Endothelial cell of umbilical vein (primary cell): ENCODE measurements around the gene GPR37L1. TPM values are rescaled to one million over a fixed set of nuclear protein-coding genes. Genes with fewer than 3 reads are reported as not detected.
A peak's percentile ranks its signal among the peaks of the same experiment; 100 is the strongest.

ENCODE experiments used
- BruUV-seq: library from RNA; stranded (reverse); fragments of 400-500 nt; replicated peaks from 2 replicates; lab custom pipeline; 2021; lab: Mats Ljungman, UMichigan
- CTCF ChIA-PET: fragments of 300-600, 350-600 bp; sonication (Branson Sonifier 250); formaldehyde crosslinking; loops from one replicate; lab custom pipeline; 2021; ENCODE audit warnings: antibody characterized with exemption, inconsistent platforms; lab: Charles Lee
- POLR2A ChIA-PET: fragments of 300-600, 350-600 bp; sonication (Branson Sonifier 250); formaldehyde crosslinking; loops from one replicate; lab custom pipeline; 2021; ENCODE audit warnings: antibody characterized with exemption, inconsistent platforms; lab: Charles Lee
- DNase-seq: peaks from one replicate; pipeline ENCODE4 v3.0.0-alpha.2; 2011; ENCODE audit warnings: low read depth, low spot score
- FAIRE-seq: peaks from 2 replicates; lab custom pipeline; 2011; peaks lifted over from hg19 to GRCh38; lab: Jason Lieb, UNC
- H2AFZ ChIP-seq: 2 replicates; pipeline ENCODE4 v1.6.0; 2012; ENCODE audit warnings: low read depth, low read length, control low read depth, inconsistent platforms
- H3K27ac ChIP-seq: 2 replicates; pipeline ENCODE4 v1.5.1; 2011; ENCODE audit warnings: low read depth, mild to moderate bottlenecking, control low read depth, low read length, moderate library complexity; ENCODE audit not compliant: insufficient read depth
- H3K27me3 ChIP-seq, 2 experiments: 2 replicates each; pipeline versions ENCODE4 v1.6.0 to v1.6.1; 2011; ENCODE audit warnings: low read length in 2 of 2, mixed read lengths in 1 of 2; ENCODE audit not compliant: control insufficient read depth in 2 of 2, insufficient read depth in 2 of 2
- H3K36me3 ChIP-seq, 2 experiments: 2 replicates in 1 of 2; 3 replicates in 1 of 2; pipeline ENCODE4 v1.5.1; 2011; ENCODE audit warnings: low read length in 2 of 2, mild to moderate bottlenecking in 1 of 2, moderate library complexity in 1 of 2; ENCODE audit not compliant: control insufficient read depth in 2 of 2, insufficient read depth in 2 of 2; ENCODE audit errors: extremely low read depth in 1 of 2
- H3K4me1 ChIP-seq: 3 replicates; pipeline ENCODE4 v1.5.1; 2011; ENCODE audit warnings: mild to moderate bottlenecking, low read length; ENCODE audit not compliant: control insufficient read depth, insufficient read depth; ENCODE audit errors: extremely low read depth
- H3K4me2 ChIP-seq: 2 replicates; pipeline ENCODE4 v1.6.1; 2011; ENCODE audit warnings: low read length, control low read depth, mixed read lengths; ENCODE audit not compliant: insufficient read depth
- H3K4me3 ChIP-seq, 3 experiments: fragments of 200-600 bp in 1 of 3; sonication (generic), shearing (Covaris generic) in 1 of 3; replicated peaks in 1 of 3; 2 replicates each; pipeline ENCODE4 v1.5.1; 2011 to 2016; ENCODE audit warnings: control low read depth in 3 of 3, low read length in 3 of 3, mild to moderate bottlenecking in 2 of 3, inconsistent platforms in 1 of 3, low read depth in 1 of 3, moderate library complexity in 1 of 3; ENCODE audit not compliant: insufficient read depth in 1 of 3
- H3K79me2 ChIP-seq: 2 replicates; pipeline ENCODE4 v1.6.0; 2012; ENCODE audit warnings: low read length, inconsistent platforms; ENCODE audit not compliant: control insufficient read depth, insufficient read depth
- H3K9ac ChIP-seq: replicated peaks from 2 replicates; pipeline ENCODE3; 2011; ENCODE audit warnings: low read length, control low read depth; ENCODE audit not compliant: insufficient read depth; ENCODE audit errors: extremely low read depth
- H3K9me1 ChIP-seq: replicated peaks from 3 replicates; pipeline ENCODE4 v1.6.0; 2011; ENCODE audit warnings: mild to moderate bottlenecking, low read length; ENCODE audit not compliant: control insufficient read depth, insufficient read depth; ENCODE audit errors: extremely low read depth
- H3K9me3 ChIP-seq: replicated peaks from 2 replicates; pipeline ENCODE4 v1.5.1; 2012; ENCODE audit warnings: low read length, inconsistent platforms; ENCODE audit not compliant: control insufficient read depth, insufficient read depth
- H4K20me1 ChIP-seq: replicated peaks from 2 replicates; pipeline ENCODE3; 2011; ENCODE audit warnings: mild to moderate bottlenecking, low read length; ENCODE audit not compliant: control insufficient read depth, insufficient read depth; ENCODE audit errors: extremely low read depth
- CTCF ChIP-seq, 2 donors: IDR thresholded peaks; 1 replicate in 1 of 2; 2 replicates in 1 of 2; pipeline ENCODE4 v1.5.1; 2011; ENCODE audit warnings: low read length in 2 of 2, mild to moderate bottlenecking in 2 of 2, moderate library complexity in 2 of 2, control low read depth in 1 of 2, inconsistent platforms in 1 of 2, low read depth in 1 of 2; ENCODE audit not compliant: insufficient read depth in 1 of 2; ENCODE audit errors: extremely low read depth in 1 of 2
- EZH2 ChIP-seq: IDR thresholded peaks from 2 replicates; pipeline ENCODE4 v1.6.1; 2012; ENCODE audit warnings: borderline replicate concordance, low read depth, mild to moderate bottlenecking, moderate library complexity, low read length, inconsistent platforms; ENCODE audit not compliant: severe bottlenecking
- FOS ChIP-seq: IDR thresholded peaks from 2 replicates; pipeline ENCODE4 v1.6.1; 2011; ENCODE audit warnings: mild to moderate bottlenecking, low read length, moderate library complexity, borderline replicate concordance; ENCODE audit not compliant: insufficient read depth
- JUN ChIP-seq: IDR thresholded peaks from 2 replicates; pipeline ENCODE4 v1.6.1; 2011; ENCODE audit warnings: borderline replicate concordance, low read depth; ENCODE audit not compliant: insufficient read length, insufficient read depth
- MAX ChIP-seq: IDR thresholded peaks from 2 replicates; pipeline ENCODE4 v1.6.1; 2011; ENCODE audit not compliant: insufficient read depth, insufficient read length
- MYC ChIP-seq: IDR thresholded peaks from one replicate; pipeline ENCODE4 v1.6.1; 2011; ENCODE audit warnings: mild to moderate bottlenecking, low read depth, low read length
- POLR2A ChIP-seq: IDR thresholded peaks from 2 replicates; pipeline ENCODE4 v1.6.1; 2012; ENCODE audit warnings: low read depth, mild to moderate bottlenecking, control low read depth, low read length
- POLR2AphosphoS5 ChIP-seq: IDR thresholded peaks from 2 replicates; pipeline ENCODE4 v1.6.1; 2012; ENCODE audit warnings: low read depth, mild to moderate bottlenecking, control low read depth, low read length, moderate library complexity; ENCODE audit not compliant: insufficient read depth
- dilution Hi-C: fragments of 300-500 bp; cut with MboI; formaldehyde crosslinking; loops from one replicate; pipeline ENCODE4 v1.15.0; 2019; ENCODE audit warnings: low sequenced_read_pairs; ENCODE audit not compliant: extremely low pct_ligation_motif_present
- intact Hi-C: fragments of 100-400 bp; cut with micrococcal nuclease; formaldehyde crosslinking; loops from one replicate; pipeline ENCODE4 v1.10.0; 2022
- polyA plus RNA-seq, 4 experiments: library from polyadenylated mRNA; depleted of rRNA in 3 of 4; stranded (reverse) in 3 of 4; unstranded in 1 of 4; fragments of >200 nt; gene quantifications; 2 replicates each; pipeline versions ENCODE4 v1.2.1 to v1.2.3, GENCODE V29; 2011 to 2012; ENCODE audit warnings: missing spikeins in 1 of 4
- total RNA-seq: library from RNA; stranded (reverse); gene quantifications from 2 replicates; pipeline ENCODE4 v1.2.3, GENCODE V29; 2021

The GPR37L1 gene
- total and polyA plus RNA-seq, 2 donors (not counting 3 experiments of a cell fraction or from before 2014, with no cell fraction given), result not detected

- H3K27me3 ChIP-seq, result peaks cover 0 to 6% of the 10 kb centered on the region in 2 experiments
- no peak overlapping the region for H2AFZ ChIP-seq
- no peaks in the 10 kb centered on the region for H3K4me1 ChIP-seq
- DNase-seq, result no peak
- no peak for FAIRE-seq
- no peak overlapping the region for H3K4me3 ChIP-seq
- no peak overlapping the region for H3K9ac ChIP-seq
- H4K20me1 ChIP-seq, result no peaks in the 10 kb centered on the region
- no peak overlapping the region for H3K4me2 ChIP-seq
- H3K9me3 ChIP-seq, result no peaks in the 10 kb centered on the region
- intact Hi-C loops, result no loop called here
- BruUV-seq, result no TSS peak
- CTCF ChIA-PET, result interaction anchor here (1.4 to 4.5 kb wide), 2 partner anchors 10 to 130 kb away, joined by 3 to 19 read pairs; no protein-coding TSS in a partner anchor
- dilution Hi-C loops, result no loop called here
- POLR2A ChIA-PET, result no interaction called here
- peaks cover 9 to 20% of the 10 kb centered on the region in 2 experiments for H3K36me3 ChIP-seq
- H3K9me1 ChIP-seq, result no peaks in the 10 kb centered on the region
- no peak for TF ChIP-seq POLR2AphosphoS5
- peak; percentile 12 for TF ChIP-seq POLR2A
- no peak for TF ChIP-seq CTCF (IDR thresholded peaks at IDR 0.05; ENCODE audit: extremely low read depth in 1 of 2, insufficient read depth in 1 of 2, low read depth in 1 of 2, low read length in 2 of 2)
- TF ChIP-seq JUN, result no peak
- no peak for TF ChIP-seq EZH2
- TF ChIP-seq MAX, result no peak
- TF ChIP-seq FOS, result no peak
- TF ChIP-seq MYC, result no peak
- no peaks in the 10 kb centered on the region for H3K79me2 ChIP-seq
- no peak overlapping the region for H3K27ac ChIP-seq
Observed at GRCh38 chr1:202130297-202130721, 7.6 kb downstream of the GPR37L1 start.
